ENCODE measurements around the gene FAM120B.

Gene FAM120B

GRCh38 chr6:170273191-170273590 is 33.4 kb upstream of the FAM120B start:
- no peak overlapping the region for H3K4me3 ChIP-seq (ENCODE audit: low read depth, low read length)
- no peak for DNase-seq (ENCODE audit: low read depth)
- TF ChIP-seq CTCF (IDR thresholded peaks at IDR 0.05; ENCODE audit: insufficient read depth, low read depth, low read length, missing control alignments), result no peak

GRCh38 chr6:170273681-170274080 is 32.9 kb upstream of the FAM120B start:
- no peak for DNase-seq (ENCODE audit: low read depth)
- TF ChIP-seq CTCF (IDR thresholded peaks at IDR 0.05; ENCODE audit: insufficient read depth, low read depth, low read length, missing control alignments), result no peak
- no peak overlapping the region for H3K4me3 ChIP-seq (ENCODE audit: low read depth, low read length)

- H3K4me3 ChIP-seq (ENCODE audit: low read depth, low read length), result no peak overlapping the region
- no peak for TF ChIP-seq CTCF (IDR thresholded peaks at IDR 0.05; ENCODE audit: insufficient read depth, low read depth, low read length, missing control alignments)
- no peak for DNase-seq (ENCODE audit: low read depth)
These were observed 31.6 kb upstream of the FAM120B start for GRCh38 chr6:170274713-170275560.

- no peak for DNase-seq (ENCODE audit: low read depth)
- TF ChIP-seq CTCF (IDR thresholded peaks at IDR 0.05; ENCODE audit: insufficient read depth, low read depth, low read length, missing control alignments), result no peak
- H3K4me3 ChIP-seq (ENCODE audit: low read depth, low read length), result no peak overlapping the region
These were observed 30.0 kb upstream of the FAM120B start for GRCh38 chr6:170276369-170277057.

- no peak for DNase-seq (ENCODE audit: low read depth)
- no peak overlapping the region for H3K4me3 ChIP-seq (ENCODE audit: low read depth, low read length)
- TF ChIP-seq CTCF (IDR thresholded peaks at IDR 0.05; ENCODE audit: insufficient read depth, low read depth, low read length, missing control alignments), result no peak
These were observed 28.4 kb upstream of the FAM120B start for GRCh38 chr6:170277893-170278742.

GRCh38 chr6:170278743-170279094 is 27.8 kb upstream of the FAM120B start:
- no peak for DNase-seq (ENCODE audit: low read depth)
- no peak overlapping the region for H3K4me3 ChIP-seq (ENCODE audit: low read depth, low read length)
- TF ChIP-seq CTCF (IDR thresholded peaks at IDR 0.05; ENCODE audit: insufficient read depth, low read depth, low read length, missing control alignments), result no peak
